ENCODE data around the gene NTSR1. TPM values are rescaled to one million over a fixed set of nuclear protein-coding genes. Genes with fewer than 3 reads are reported as not detected.

Gene NTSR1
- total and polyA plus RNA-seq, 2 of the 8 experiments (the other 6 are each of a cell fraction or from before 2014, with no cell fraction given): 0.53 to 0.89 TPM

DNA sequence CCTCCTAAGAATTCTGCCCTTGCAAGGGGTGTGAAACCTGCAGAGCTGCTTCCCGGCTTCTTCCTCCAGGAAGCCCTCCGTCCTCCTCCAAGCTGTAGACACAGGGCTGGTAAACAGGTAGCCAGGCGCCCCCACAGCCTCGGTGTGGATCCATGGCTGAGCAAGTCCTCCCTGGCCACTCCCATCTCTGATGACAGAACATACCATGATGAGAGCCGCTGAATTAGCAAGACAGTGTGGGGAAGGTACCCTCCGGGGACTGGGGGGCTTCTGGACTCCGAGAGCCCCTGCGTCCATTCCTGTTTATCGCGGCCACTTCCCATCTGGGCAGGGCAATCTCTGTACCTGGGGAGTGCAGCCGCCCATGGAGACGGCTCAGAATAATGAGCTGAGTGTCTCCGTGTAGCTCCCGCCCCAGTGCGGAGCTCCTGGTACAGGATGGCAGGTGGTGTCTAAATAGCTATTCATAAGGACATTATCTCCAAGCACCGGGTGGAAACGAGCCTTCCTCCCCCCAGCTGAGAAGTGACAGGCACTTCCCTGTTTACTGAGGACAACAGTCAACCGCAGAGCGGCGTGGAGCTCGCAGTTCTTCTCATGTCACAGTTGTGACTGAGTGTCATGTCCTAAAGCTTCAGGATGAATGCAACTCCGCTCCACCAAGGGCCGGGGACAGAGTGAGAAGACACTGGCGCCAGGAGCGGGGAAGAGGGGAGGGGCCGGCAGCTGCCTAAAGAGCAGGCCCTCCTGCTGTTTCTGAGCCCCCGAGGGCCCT lies 22.7 kb upstream of the NTSR1 start:
- H2BK20ac ChIP-seq (ENCODE audit: low read length): no peak overlapping the region
- FAIRE-seq (no peak), DNase-seq (ENCODE audit: low read depth in 1 of 2, low spot score in 2 of 2) (no peak)
- H3K56ac ChIP-seq (replicated peaks; ENCODE audit: insufficient read length, low read depth, low read length): no peak overlapping the region
- no peak overlapping the region for H3K27ac ChIP-seq (ENCODE audit: low read depth, low read length)
- H3K36me3 ChIP-seq (ENCODE audit: control insufficient read depth in 2 of 4, insufficient read depth in 4 of 4, low read length in 3 of 4): no peaks in the 10 kb centered on the region
- H2BK15ac ChIP-seq (ENCODE audit: low read length): no peak overlapping the region
- no peak overlapping the region for H4K91ac ChIP-seq (replicated peaks; ENCODE audit: insufficient read length, low read length)
- no peaks in the 10 kb centered on the region for H3K79me2 ChIP-seq (ENCODE audit: control insufficient read depth in 1 of 2, insufficient read depth in 2 of 2, low read length in 2 of 2)
- no peak overlapping the region for H3K4ac ChIP-seq (replicated peaks; ENCODE audit: insufficient read length, low read depth, low read length)
- H3K27me3 ChIP-seq (replicated peaks in 1 of 4; ENCODE audit: control insufficient read depth in 3 of 4, extremely low read depth in 1 of 4, insufficient read depth in 3 of 4, low read length in 3 of 4): no peaks in the 10 kb centered on the region; a peak in 1 of 7 replicates
- no peak overlapping the region for H3K4me2 ChIP-seq (ENCODE audit: insufficient read depth in 1 of 2, low read depth in 2 of 2, low read length in 2 of 2)
- no peak overlapping the region for H3K23ac ChIP-seq (ENCODE audit: insufficient read length)
- WGBS, 2 experiments (ENCODE audit: extremely low coverage in 1 of 2, insufficient coverage in 1 of 2, insufficient read length in 1 of 2, insufficient replicate concordance in 2 of 2, low coverage in 1 of 2, low lambda C conversion rate in 2 of 2, missing lambda C conversion rate in 1 of 2): 75% methylated on average over 26 of the region's 27 CpGs; no CpG with 5 or more reads in 1 of the 2 experiments
- no peak overlapping the region for H2BK5ac ChIP-seq (ENCODE audit: low read depth, low read length)
- no peak overlapping the region for H2AFZ ChIP-seq (ENCODE audit: low read length)
- H4K5ac ChIP-seq (ENCODE audit: insufficient read length, low read depth, low read length): no peak overlapping the region
- peaks cover 0 to 1% of the 10 kb centered on the region in 2 experiments for H4K20me1 ChIP-seq (replicated peaks in 1 of 2; ENCODE audit: control insufficient read depth in 1 of 2, insufficient read depth in 2 of 2, low read length in 2 of 2)
- no peak overlapping the region; the same call in 1 of the 2 replicates for H4K8ac ChIP-seq (ENCODE audit: extremely low read depth, insufficient read depth, low read length)
- H2AK5ac ChIP-seq (ENCODE audit: low read depth, low read length): no peak overlapping the region
- peaks cover 0 to 3% (median 0%) of the 10 kb centered on the region in 4 experiments; a peak in 2 of 7 replicates for H3K4me1 ChIP-seq (replicated peaks in 1 of 4; ENCODE audit: control insufficient read depth in 3 of 4, insufficient read depth in 4 of 4, low read length in 3 of 4)
- TF ChIP-seq GTF2F1 (IDR thresholded peaks at IDR 0.05; ENCODE audit: borderline replicate concordance, low read depth, low read length) (no peak), TEAD4 (IDR thresholded peaks at IDR 0.05; ENCODE audit: low read depth, low read length) (no peak), SIX5 (IDR thresholded peaks at IDR 0.05; ENCODE audit: low read depth, low read length) (no peak), KDM5A (IDR thresholded peaks at IDR 0.05; ENCODE audit: low read length) (no peak), CREB1 (IDR thresholded peaks at IDR 0.05) (no peak)
- ChIA-PET CTCF (ENCODE audit: partially characterized antibody) (interaction anchor here (0.8 to 2.6 kb wide), 14 partner anchors 8 to 130 kb away, joined by 3 to 23 read pairs (median 5); partner anchors contain the start of gene NTSR1), POLR2A (ENCODE audit: partially characterized antibody) (interaction anchor here (0.7 to 1.4 kb wide), 3 partner anchors 9 to 129 kb away, joined by 3 read pairs; no protein-coding TSS in a partner anchor)
- no peak overlapping the region; the same call in 1 of the 2 replicates for H3K18ac ChIP-seq (ENCODE audit: extremely low read depth, low read length)
- H2BK12ac ChIP-seq (ENCODE audit: low read depth, low read length): no peak overlapping the region
- H3K4me3 ChIP-seq (ENCODE audit: extremely low read depth in 1 of 4, insufficient read depth in 2 of 4, low read depth in 3 of 4, low read length in 4 of 4): no peak overlapping the region
- no peak overlapping the region for H3K14ac ChIP-seq (ENCODE audit: insufficient read length)
- no peaks in the 10 kb centered on the region for H3K79me1 ChIP-seq (ENCODE audit: low read depth, low read length)
- H3K9me3 ChIP-seq (ENCODE audit: insufficient read depth in 2 of 2, low read depth in 1 of 2, low read length in 1 of 2): 0 out of 4 replicates have a peak, but pooled peaks cover 0 to 1% of the 10 kb centered on the region in 2 experiments
- H3K23me2 ChIP-seq (ENCODE audit: low read depth, low read length): no peaks in the 10 kb centered on the region
- H3K9ac ChIP-seq (replicated peaks in 1 of 4; ENCODE audit: extremely low read depth in 1 of 4, low read depth in 3 of 4, low read length in 3 of 4): no peak overlapping the region
- H2BK120ac ChIP-seq (replicated peaks; ENCODE audit: low read depth, low read length): no peak overlapping the region
